NCI-H128 (cell line): ENCODE results near the gene LPCAT1.
"Not testable (repeated sequence)": the region's sequence is repeated elsewhere in the genome, so short reads cannot be mapped to it uniquely, and the experiment has no call there.

Experiments
- DNase-seq: peaks from one replicate; lab custom pipeline; 2025; ENCODE audit not compliant: unreplicated experiment; lab: John Stamatoyannopoulos, UW

The LPCAT1 gene

GRCh38 chr5:1431021-1431811, 92.5 kb downstream of the LPCAT1 start:
- DNase-seq = no peak

GRCh38 chr5:1430121-1430795, 93.5 kb downstream of the LPCAT1 start:
- DNase-seq = no peak

GRCh38 chr5:1429496-1429895, 94.3 kb downstream of the LPCAT1 start:
- DNase-seq = no peak

GRCh38 chr5:1429066-1429465, 94.7 kb downstream of the LPCAT1 start:
- DNase-seq = no peak

- DNase-seq = no peak
Measured at GRCh38 chr5:1428107-1428506, 95.7 kb downstream of the LPCAT1 start.

GRCh38 chr5:1424716-1425115, 99.0 kb downstream of the LPCAT1 start:
- DNase-seq = no peak

GRCh38 chr5:1423901-1424603, 99.7 kb downstream of the LPCAT1 start:
- DNase-seq = no peak

GRCh38 chr5:1422522-1422921, 101.2 kb downstream of the LPCAT1 start:
- DNase-seq = not testable (repeated sequence)

- no peak for DNase-seq
Measured at GRCh38 chr5:1421521-1422341, 102.0 kb downstream of the LPCAT1 start.

GRCh38 chr5:1420211-1421195, 103.3 kb downstream of the LPCAT1 start:
- DNase-seq = no peak

- DNase-seq = no peak
Measured at GRCh38 chr5:1419476-1420210, 104.1 kb downstream of the LPCAT1 start.

- no peak for DNase-seq
Measured at GRCh38 chr5:1418921-1419280, 104.9 kb downstream of the LPCAT1 start.

GRCh38 chr5:1418238-1418920, 105.4 kb downstream of the LPCAT1 start:
- DNase-seq = no peak

- DNase-seq = no peak
Measured at GRCh38 chr5:1417586-1418225, 106.1 kb downstream of the LPCAT1 start.

- DNase-seq = no peak
Measured at GRCh38 chr5:1416856-1417469, 106.8 kb downstream of the LPCAT1 start.

GRCh38 chr5:1415626-1416360, 108.0 kb downstream of the LPCAT1 start:
- DNase-seq = no peak

GRCh38 chr5:1415059-1415425, 108.7 kb downstream of the LPCAT1 start:
- no peak for DNase-seq
